ENCODE data around the gene ANXA6. TPM values are rescaled to one million over a fixed set of nuclear protein-coding genes. Genes with fewer than 3 reads are reported as not detected.

Gene ANXA6
- total RNA-seq, 1 donor from 2014 or later = 197 TPM

DNA sequence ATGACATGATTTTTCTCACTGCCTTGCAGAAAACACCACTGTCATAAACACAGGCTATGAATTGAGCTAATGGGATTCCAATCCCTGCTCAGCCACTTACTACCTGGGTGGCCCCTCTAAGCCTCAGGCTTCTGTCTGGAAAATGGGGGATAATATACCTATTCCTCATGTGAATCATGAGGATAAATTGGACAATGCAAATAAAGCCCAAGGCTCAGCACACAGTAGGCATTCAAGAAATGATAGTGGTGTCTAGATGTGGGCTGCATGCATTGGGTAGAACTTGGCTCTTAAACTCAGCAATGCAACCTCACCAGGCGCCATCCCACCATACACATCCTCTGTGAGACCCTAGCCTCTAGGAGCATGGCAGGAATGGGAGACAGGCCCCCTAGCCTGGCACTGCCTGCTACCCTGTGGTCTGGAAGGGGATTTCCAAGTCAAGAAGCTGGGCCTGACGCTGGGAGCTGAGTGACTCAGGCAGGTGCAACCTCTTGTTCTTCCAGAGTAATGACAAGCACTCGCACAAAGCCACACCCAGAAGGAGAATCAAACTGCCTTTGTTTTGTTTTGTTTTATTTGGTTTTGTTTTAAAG, 74.4 kb downstream of the ANXA6 start:
- Mint-ChIP-seq H3K36me3 (peaks cover 1% of the 10 kb centered on the region), H3K4me1 (peaks cover 45% of the 10 kb centered on the region), H3K27ac (peak overlapping the region; percentile 99), H3K9me3 (no peaks in the 10 kb centered on the region), H3K27me3 (ENCODE audit: low read depth) (no peaks in the 10 kb centered on the region), H3K4me3 (no peak overlapping the region)
- no peak for DNase-seq (ENCODE audit: low spot score in 2 of 2, unreplicated experiment in 2 of 2)
- TF ChIP-seq CTCF (IDR thresholded peaks at IDR 0.05; ENCODE audit: unreplicated experiment) = no peak

- no peak for DNase-seq (ENCODE audit: low spot score in 2 of 2, unreplicated experiment in 2 of 2)
- Mint-ChIP-seq H3K9me3 (no peaks in the 10 kb centered on the region), H3K4me3 (peak overlapping the region; percentile 80), H3K4me1 (peaks cover 44% of the 10 kb centered on the region), H3K36me3 (peaks cover 3% of the 10 kb centered on the region), H3K27ac (peak overlapping the region; percentile 99), H3K27me3 (ENCODE audit: low read depth) (no peaks in the 10 kb centered on the region)
- peak; percentile 47 for TF ChIP-seq CTCF (IDR thresholded peaks at IDR 0.05; ENCODE audit: unreplicated experiment)
Measured at GRCh38 chr5:151082282-151082902, 75.2 kb downstream of the ANXA6 start.

DNA sequence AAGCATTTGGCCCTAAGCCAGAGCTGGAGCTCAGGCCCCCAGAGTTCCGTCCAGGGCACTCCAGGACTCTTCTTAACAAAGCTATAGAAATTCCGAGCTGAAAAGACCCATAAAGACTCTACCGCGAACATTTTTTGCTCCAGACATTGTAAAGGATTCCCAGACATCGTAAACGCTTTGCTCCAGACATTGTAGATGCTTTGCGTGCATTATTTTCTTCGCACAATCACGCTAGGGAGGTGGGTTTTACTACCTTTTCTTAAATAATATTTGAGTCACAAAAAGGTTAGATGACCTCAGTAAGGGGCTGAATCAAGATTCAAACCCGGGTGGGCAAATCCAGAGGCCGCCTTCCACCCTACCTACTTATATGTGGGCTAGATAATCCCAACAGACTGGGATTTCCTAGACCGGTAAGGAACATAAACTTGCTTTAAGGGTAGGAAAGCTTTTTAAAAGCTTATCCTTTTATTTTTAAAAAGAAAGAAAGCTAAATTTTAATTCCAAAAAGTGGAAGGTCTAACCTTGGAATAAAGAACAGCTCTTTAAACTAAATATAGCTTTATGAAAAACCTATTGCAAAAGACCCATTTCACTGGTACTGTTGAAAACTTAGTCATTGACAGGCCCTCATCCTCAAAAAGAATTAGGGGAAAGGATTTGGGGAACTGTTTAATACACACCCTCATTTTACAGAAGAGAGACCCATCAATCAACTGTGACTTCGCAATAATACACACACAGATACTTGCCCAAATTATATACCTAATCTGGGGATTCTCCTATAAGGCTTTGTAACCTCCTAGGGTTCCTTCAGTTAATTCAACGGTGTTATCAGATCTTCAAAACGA, 75.9 kb downstream of the ANXA6 start:
- H3K27ac Mint-ChIP-seq = peak overlapping the region; percentile 99
- peaks cover 42% of the 10 kb centered on the region for H3K4me1 Mint-ChIP-seq
- TF ChIP-seq CTCF (IDR thresholded peaks at IDR 0.05; ENCODE audit: unreplicated experiment) = no peak
- peak overlapping the region; percentile 80 for H3K4me3 Mint-ChIP-seq
- no peaks in the 10 kb centered on the region for H3K27me3 Mint-ChIP-seq (ENCODE audit: low read depth)
- no peaks in the 10 kb centered on the region for H3K9me3 Mint-ChIP-seq
- peaks cover 3% of the 10 kb centered on the region for H3K36me3 Mint-ChIP-seq
- DNase-seq (ENCODE audit: low spot score in 2 of 2, unreplicated experiment in 2 of 2) = no peak

DNA sequence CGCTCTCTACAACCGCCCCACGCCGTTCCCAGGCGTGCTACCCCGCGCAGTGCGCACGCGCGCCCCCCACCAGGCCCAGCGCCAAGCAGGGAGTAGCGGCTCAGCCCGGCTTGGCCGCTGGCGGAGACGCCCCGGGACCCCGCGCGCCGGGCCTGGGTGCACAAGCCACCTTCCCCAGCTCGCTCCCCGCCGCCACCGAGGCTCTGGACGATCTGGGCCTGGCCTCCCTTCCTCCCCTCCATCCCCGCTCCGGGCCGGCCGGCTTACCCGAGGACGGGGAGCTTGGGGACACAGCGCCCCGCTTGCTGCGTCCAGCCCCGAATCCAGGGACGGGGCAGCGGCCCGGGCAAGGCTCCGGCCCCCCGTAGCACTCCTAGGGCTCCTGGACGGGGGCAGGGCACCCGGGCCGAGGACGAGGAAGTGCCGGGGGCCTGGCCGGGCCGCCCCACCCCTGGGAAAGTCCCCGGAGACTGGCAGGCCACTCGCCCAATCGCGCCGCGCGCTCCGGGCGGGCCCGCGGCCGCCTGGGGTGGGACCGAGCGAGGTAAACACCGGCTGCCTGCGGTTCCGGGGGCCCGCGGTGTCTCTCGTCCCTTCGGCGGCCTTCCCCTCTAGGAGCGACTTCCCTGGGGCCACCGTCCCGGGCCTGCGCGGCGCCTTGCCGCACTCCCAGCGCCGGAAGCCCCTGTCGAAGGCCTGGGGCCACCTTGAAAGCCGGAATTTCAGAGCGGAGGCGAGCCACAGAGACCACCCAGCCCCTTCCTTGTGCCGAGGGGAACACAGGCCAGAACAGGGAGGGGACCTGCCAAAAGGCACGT, 76.8 kb downstream of the ANXA6 start, which contains the start of gene TNIP1:
Gene TNIP1 (minus strand): TSS at position 422 of the 818 bp plus-strand sequence. CDS start 15,939 bp downstream, outside the sequence.
- peak within 1 kb of the TSS; percentile 80 for H3K4me3 Mint-ChIP-seq
- no peaks in the 10 kb centered on the region for H3K27me3 Mint-ChIP-seq (ENCODE audit: low read depth)
- H3K9me3 Mint-ChIP-seq = no peaks in the 10 kb centered on the region
- peaks cover 3% of the 10 kb centered on the region for H3K36me3 Mint-ChIP-seq
- DNase-seq (ENCODE audit: low spot score in 2 of 2, unreplicated experiment in 2 of 2) = peak; percentile 79 to 94
- TF ChIP-seq CTCF (IDR thresholded peaks at IDR 0.05; ENCODE audit: unreplicated experiment) = no peak
- H3K4me1 Mint-ChIP-seq = peaks cover 38% of the 10 kb centered on the region
- peak within 1 kb of the TSS; percentile 99 for H3K27ac Mint-ChIP-seq

All from mesothelial cell of epicardium (in vitro differentiated cells).